VCaP (cell line): ENCODE results near the gene GRIP2.

Experiments used
- H3K27ac ChIP-seq: fragments of 450-650 bp; 2 replicates; pipeline ENCODE4 v1.5.1; 2017
- TF ChIP-seq, protein P1 (sequence below): fragments of 450-650 bp; conservative IDR thresholded peaks from 2 replicates; pipeline ENCODE4 v1.5.1; 2017; ENCODE audit warnings: mild to moderate bottlenecking, moderate library complexity

The GRIP2 gene

DNA sequence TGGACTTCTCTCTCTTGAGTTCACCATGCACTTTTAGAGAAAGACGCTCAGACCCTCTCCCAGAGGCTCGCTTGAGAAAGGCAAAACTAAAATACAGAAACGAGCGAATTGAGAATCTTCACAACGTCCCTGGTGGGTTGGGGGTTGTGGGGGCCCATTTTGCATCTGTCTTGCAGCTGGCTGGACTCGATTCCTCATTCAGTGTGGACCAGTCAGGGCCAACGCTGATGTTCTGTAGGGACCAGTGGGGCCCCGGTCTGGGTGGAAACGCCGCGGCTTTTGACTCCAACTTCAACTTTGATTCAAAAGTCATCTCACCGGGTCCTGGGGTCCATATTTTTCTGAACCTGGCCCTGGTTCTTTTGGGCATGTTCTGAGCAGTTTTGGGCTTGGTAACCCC, 69.7 kb downstream of the GRIP2 start:
- TF ChIP-seq, protein P1, sequence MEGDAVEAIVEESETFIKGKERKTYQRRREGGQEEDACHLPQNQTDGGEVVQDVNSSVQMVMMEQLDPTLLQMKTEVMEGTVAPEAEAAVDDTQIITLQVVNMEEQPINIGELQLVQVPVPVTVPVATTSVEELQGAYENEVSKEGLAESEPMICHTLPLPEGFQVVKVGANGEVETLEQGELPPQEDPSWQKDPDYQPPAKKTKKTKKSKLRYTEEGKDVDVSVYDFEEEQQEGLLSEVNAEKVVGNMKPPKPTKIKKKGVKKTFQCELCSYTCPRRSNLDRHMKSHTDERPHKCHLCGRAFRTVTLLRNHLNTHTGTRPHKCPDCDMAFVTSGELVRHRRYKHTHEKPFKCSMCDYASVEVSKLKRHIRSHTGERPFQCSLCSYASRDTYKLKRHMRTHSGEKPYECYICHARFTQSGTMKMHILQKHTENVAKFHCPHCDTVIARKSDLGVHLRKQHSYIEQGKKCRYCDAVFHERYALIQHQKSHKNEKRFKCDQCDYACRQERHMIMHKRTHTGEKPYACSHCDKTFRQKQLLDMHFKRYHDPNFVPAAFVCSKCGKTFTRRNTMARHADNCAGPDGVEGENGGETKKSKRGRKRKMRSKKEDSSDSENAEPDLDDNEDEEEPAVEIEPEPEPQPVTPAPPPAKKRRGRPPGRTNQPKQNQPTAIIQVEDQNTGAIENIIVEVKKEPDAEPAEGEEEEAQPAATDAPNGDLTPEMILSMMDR: no peak
- H3K27ac ChIP-seq: no peak overlapping the region

GRCh38 chr3:14468621-14468981, 71.5 kb downstream of the GRIP2 start:
- no peak overlapping the region for H3K27ac ChIP-seq
- TF ChIP-seq, protein P1: no peak

DNA sequence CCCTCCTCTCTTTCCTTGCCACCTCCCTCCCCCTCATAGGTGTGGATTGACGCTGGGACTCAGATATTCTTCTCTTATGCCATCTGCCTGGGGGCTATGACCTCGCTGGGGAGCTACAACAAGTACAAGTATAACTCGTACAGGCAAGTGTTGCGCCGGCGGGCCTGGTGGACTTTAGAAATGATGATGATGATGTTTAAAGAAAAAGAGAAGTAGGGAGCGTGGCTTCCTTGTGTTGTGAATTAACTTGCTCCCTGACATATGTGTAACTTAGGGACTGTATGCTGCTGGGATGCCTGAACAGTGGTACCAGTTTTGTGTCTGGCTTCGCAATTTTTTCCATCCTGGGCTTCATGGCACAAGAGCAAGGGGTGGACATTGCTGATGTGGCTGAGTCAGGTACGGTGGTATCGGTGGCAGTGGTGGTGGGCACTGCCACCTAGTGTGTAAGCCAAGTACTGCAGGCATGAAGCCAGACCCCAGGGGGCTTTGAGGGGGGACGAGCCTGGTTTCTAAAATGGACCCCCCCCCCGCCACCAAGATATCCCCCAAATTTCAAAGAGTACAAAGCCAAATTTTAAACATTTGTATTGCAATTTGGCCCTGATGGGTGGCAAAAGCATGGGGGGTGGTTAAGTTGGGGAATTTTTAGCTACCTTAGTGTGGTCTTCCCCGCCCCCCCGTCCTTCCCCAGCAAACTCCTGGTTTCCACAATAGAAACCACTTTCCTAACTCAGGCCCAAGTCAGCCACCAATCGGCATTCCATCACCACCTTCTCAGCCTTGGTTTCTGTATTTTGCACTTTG, 72.1 kb downstream of the GRIP2 start:
- H3K27ac ChIP-seq: no peak overlapping the region
- TF ChIP-seq, protein P1: peak; percentile 98

DNA sequence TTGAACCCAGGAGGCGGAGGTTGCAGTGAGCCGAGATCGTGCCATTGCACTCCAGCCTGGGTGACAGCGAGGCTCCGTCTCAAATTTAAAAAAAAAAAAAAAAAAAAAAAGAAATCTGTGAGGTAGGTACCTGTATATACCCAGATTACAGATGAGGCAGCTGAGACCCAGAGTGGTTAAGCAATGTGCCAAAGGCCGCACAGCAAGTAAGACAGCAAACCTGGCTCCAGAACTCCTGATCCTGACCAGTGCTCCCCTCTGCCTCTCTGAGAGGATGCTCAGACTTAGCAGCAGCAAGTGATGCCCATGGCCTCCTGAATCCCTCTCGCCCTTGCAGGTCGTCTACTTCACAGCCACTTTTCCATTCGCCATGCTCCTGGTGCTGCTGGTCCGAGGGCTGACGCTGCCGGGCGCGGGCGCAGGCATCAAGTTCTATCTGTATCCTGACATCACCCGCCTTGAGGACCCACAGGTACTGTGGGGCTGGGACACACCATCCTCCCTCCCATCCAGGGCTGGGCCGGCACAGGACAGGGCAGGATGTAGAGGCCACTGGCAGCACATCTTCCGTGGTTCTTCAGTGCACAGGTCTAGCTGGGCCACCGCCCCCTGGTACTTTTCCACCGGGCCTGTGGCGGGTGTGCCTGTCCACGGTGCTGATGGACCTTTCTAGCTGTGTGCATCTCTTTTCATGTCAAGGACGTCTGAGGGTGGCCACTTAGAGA, 73.8 kb downstream of the GRIP2 start:
- TF ChIP-seq, protein P1: no peak
- H3K27ac ChIP-seq: no peak overlapping the region

DNA sequence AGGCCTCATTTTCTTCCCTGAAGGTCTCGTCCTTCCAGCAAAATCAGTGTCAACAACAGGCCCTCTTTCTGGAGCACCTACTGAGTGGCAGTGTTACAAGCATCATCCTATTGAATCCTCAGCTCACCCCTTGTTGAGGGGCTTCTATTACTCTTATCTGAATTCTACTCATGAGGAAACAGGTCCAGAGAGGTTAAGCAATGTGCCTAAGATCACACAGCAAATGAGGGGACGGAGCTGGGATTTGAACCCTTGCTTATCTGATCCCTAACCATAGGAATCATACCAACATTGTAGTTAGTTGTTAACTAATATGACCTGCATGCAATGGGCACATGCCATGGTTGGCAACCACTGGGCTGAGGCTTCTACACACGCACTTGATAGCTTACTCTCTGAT, 74.7 kb downstream of the GRIP2 start:
- no peak overlapping the region for H3K27ac ChIP-seq
- TF ChIP-seq, protein P1: no peak

- H3K27ac ChIP-seq: no peak overlapping the region
- TF ChIP-seq, protein P1: no peak
These were observed 75.6 kb downstream of the GRIP2 start for GRCh38 chr3:14464521-14464920.

DNA sequence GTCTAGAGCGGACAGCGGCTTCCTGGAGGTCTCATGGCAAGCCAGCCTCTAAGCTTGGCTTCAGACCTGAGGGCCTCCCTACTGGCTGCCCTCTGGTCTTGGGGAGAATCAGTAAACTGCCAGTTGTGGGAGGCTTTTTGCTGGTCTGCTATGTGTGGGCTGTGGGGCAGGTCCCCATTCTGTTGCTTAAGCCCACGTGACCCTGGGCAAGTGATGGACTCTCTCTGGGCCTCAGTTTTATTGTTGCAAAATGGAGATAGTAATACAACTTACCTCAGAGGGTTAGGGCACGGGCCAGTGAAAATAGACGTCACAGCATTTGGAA, 76.0 kb downstream of the GRIP2 start:
- no peak overlapping the region for H3K27ac ChIP-seq
- TF ChIP-seq, protein P1: no peak
